CD14-positive monocyte (primary cell): ENCODE results near the gene ZNF408. TPM values are rescaled to one million over a fixed set of nuclear protein-coding genes. Genes with fewer than 3 reads are reported as not detected.
A peak's percentile ranks its signal among the peaks of the same experiment; 100 is the strongest.

Experiments
- DNase-seq, 3 donors: peaks; one replicate each; pipeline ENCODE4 v3.0.0-alpha.2; 2011 to 2022
- H2AFZ ChIP-seq: 2 replicates; pipeline ENCODE4 v1.6.0; 2012; ENCODE audit warnings: mild to moderate bottlenecking, low read depth, low read length, inconsistent platforms; ENCODE audit not compliant: insufficient read depth, poor library complexity, severe bottlenecking
- H3K27ac ChIP-seq, 2 donors: 1 replicate in 1 of 2; 2 replicates in 1 of 2; pipeline ENCODE4 v1.5.1; 2012 to 2013; ENCODE audit warnings: low read length in 2 of 2, control low read depth in 1 of 2, inconsistent platforms in 1 of 2, low read depth in 1 of 2, mild to moderate bottlenecking in 1 of 2
- H3K27me3 ChIP-seq, 2 donors: one replicate each; pipeline versions ENCODE4 v1.6.0 to v1.6.1; 2011 to 2013; ENCODE audit warnings: low read length in 2 of 2; ENCODE audit not compliant: control insufficient read depth in 2 of 2, insufficient read depth in 2 of 2
- H3K36me3 ChIP-seq, 2 donors: replicated peaks in 1 of 2; 1 replicate in 1 of 2; 2 replicates in 1 of 2; pipeline versions ENCODE4 v1.5.1 to v1.6.1; 2012 to 2013; ENCODE audit warnings: low read length in 2 of 2, control low read depth in 1 of 2, inconsistent platforms in 1 of 2, mild to moderate bottlenecking in 1 of 2; ENCODE audit not compliant: insufficient read depth in 2 of 2, control insufficient read depth in 1 of 2
- H3K4me1 ChIP-seq, 2 donors: 1 replicate in 1 of 2; 2 replicates in 1 of 2; pipeline versions ENCODE4 v1.5.1 to v1.6.1; 2012 to 2013; ENCODE audit warnings: low read length in 2 of 2, control low read depth in 1 of 2, inconsistent platforms in 1 of 2, mild to moderate bottlenecking in 1 of 2, moderate library complexity in 1 of 2; ENCODE audit not compliant: insufficient read depth in 2 of 2, control insufficient read depth in 1 of 2
- H3K4me2 ChIP-seq: replicated peaks from 2 replicates; pipeline ENCODE3; 2012; ENCODE audit warnings: low read length, moderate library complexity, mild to moderate bottlenecking; ENCODE audit not compliant: poor library complexity, severe bottlenecking; ENCODE audit errors: extremely low read depth
- H3K4me3 ChIP-seq, 3 experiments: fragments of 200-600 bp in 1 of 3; sonication (generic) in 1 of 3; replicated peaks in 1 of 3; 1 replicate in 2 of 3; 2 replicates in 1 of 3; pipeline ENCODE4 v1.5.1; 2011 to 2013; ENCODE audit warnings: low read length in 3 of 3, mild to moderate bottlenecking in 3 of 3, control low read depth in 2 of 3, low read depth in 2 of 3, inconsistent platforms in 1 of 3, moderate library complexity in 1 of 3
- H3K79me2 ChIP-seq: 2 replicates; pipeline ENCODE4 v1.6.0; 2012; ENCODE audit warnings: mild to moderate bottlenecking, control low read depth, inconsistent platforms, low read length, moderate library complexity; ENCODE audit not compliant: insufficient read depth
- H3K9ac ChIP-seq: 2 replicates; pipeline ENCODE4 v1.6.0; 2017; ENCODE audit warnings: low read length, mild to moderate bottlenecking; ENCODE audit not compliant: insufficient read depth, poor library complexity, severe bottlenecking
- H3K9me3 ChIP-seq, 2 donors: replicated peaks in 1 of 2; 1 replicate in 1 of 2; 2 replicates in 1 of 2; pipeline versions ENCODE4 v1.5.1 to v1.6.1; 2012 to 2013; ENCODE audit warnings: low read length in 2 of 2, control low read depth in 1 of 2; ENCODE audit not compliant: control insufficient read depth in 1 of 2, insufficient read depth in 1 of 2
- H4K20me1 ChIP-seq: 2 replicates; pipeline ENCODE4 v1.6.0; 2012; ENCODE audit warnings: mild to moderate bottlenecking, low read length, control low read depth, moderate library complexity; ENCODE audit not compliant: insufficient read depth
- H3K27ac Mint-ChIP-seq, 7 donors: one replicate each; pipeline ENCODE4 v1.8.0; 2020; ENCODE audit warnings: mild to moderate bottlenecking in 7 of 7, mixed read lengths in 7 of 7, moderate library complexity in 6 of 7, inconsistent platforms in 2 of 7
- H3K27me3 Mint-ChIP-seq, 3 donors: one replicate each; pipeline ENCODE4 v1.8.0; 2021 to 2022; ENCODE audit warnings: low read depth in 3 of 3, mild to moderate bottlenecking in 3 of 3, mixed read lengths in 3 of 3, moderate library complexity in 3 of 3, inconsistent platforms in 1 of 3
- H3K36me3 Mint-ChIP-seq, 2 donors: one replicate each; pipeline ENCODE4 v1.8.0; 2020; ENCODE audit warnings: mixed read lengths in 2 of 2, inconsistent platforms in 1 of 2, mild to moderate bottlenecking in 1 of 2
- H3K4me1 Mint-ChIP-seq: one replicate; pipeline ENCODE4 v1.8.0; 2020; ENCODE audit warnings: mild to moderate bottlenecking, mixed read lengths
- H3K4me3 Mint-ChIP-seq, 2 donors: one replicate each; pipeline ENCODE4 v1.8.0; 2020; ENCODE audit warnings: mild to moderate bottlenecking in 2 of 2, mixed read lengths in 2 of 2, moderate library complexity in 1 of 2
- H3K9me3 Mint-ChIP-seq, 7 donors: one replicate each; pipeline ENCODE4 v1.8.0; 2020 to 2022; ENCODE audit warnings: mixed read lengths in 7 of 7, mild to moderate bottlenecking in 6 of 7, moderate library complexity in 6 of 7, inconsistent platforms in 2 of 7
- WGBS: methylation state at CpG from one replicate; pipeline ENCODE4 v1.1.5; 2013; ENCODE audit warnings: missing lambda C conversion rate; ENCODE audit not compliant: insufficient coverage; 5-methylcytosine and 5-hydroxymethylcytosine counted together
- intact Hi-C, 2 donors: fragments of 100-400 bp; cut with micrococcal nuclease; formaldehyde crosslinking; loops; one replicate each; pipeline versions ENCODE4 v1.15.0 to v1.15.1; 2023
- polyA plus RNA-seq, 3 donors: library from polyadenylated mRNA; depleted of rRNA in 1 of 3; unstranded in 2 of 3; stranded (reverse) in 1 of 3; fragments of 300-500 nt in 2 of 3; fragments of >200 nt in 1 of 3; fragmentation: Illumina TruSeq in 2 of 3; gene quantifications; 1 replicate in 2 of 3; 2 replicates in 1 of 3; pipeline ENCODE4 v1.2.3, GENCODE V29; 2012 to 2021
- TF ChIP-seq, protein P1 (sequence below): fragments of 200-600 bp; IDR thresholded peaks from one replicate; pipeline ENCODE4 v1.8.0; 2022; ENCODE audit warnings: antibody characterized with exemption, mild to moderate bottlenecking

Gene ZNF408
- polyA plus RNA-seq, 3 donors, result 4.1 to 4.5 (median 4.2) TPM

DNA sequence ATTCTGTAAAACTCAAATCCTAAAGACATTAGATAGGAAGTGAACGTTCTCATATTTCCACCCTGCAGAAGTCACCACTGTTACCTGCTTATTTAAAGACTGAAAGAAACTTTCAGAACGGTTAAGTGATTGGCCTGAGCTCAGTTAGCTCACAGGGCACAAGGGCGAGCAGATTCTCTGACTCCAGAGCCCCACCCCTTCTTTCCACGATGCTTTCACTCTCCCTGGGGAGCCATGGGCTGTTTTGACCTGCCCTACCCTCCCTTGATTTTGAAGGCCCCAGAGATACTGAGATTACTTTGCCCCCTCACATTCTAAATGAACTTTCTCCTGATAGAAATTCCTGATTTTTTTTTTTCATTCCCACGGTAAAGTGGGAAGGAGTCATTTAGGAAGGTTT lies 34.3 kb upstream of the ZNF408 start:
- Mint-ChIP-seq H3K36me3 (peaks cover 75 to 88% of the 10 kb centered on the region in 2 donors), H3K9me3 (no peaks in the 10 kb centered on the region), H3K4me3 (no peak overlapping the region), H3K4me1 (peaks cover 22% of the 10 kb centered on the region), H3K27ac (peak overlapping the region in 3 of 7 donors; percentile 9 to 44 (median 29)), H3K27me3 (no peaks in the 10 kb centered on the region)
- Histone ChIP-seq H3K4me2 (no peak overlapping the region), H3K79me2 (peaks cover 40% of the 10 kb centered on the region), H3K27me3 (no peaks in the 10 kb centered on the region), H3K36me3 (peaks cover 72 to 83% of the 10 kb centered on the region in 2 donors), H3K4me3 (no peak overlapping the region), H4K20me1 (peaks cover 5% of the 10 kb centered on the region), H3K4me1 (peaks cover 19 to 22% of the 10 kb centered on the region in 2 donors), H3K9me3 (no peaks in the 10 kb centered on the region), H3K9ac (no peak overlapping the region), H3K27ac (peak overlapping the region in 1 of 2 donors; percentile 28), H2AFZ (no peak overlapping the region)
- intact Hi-C loops, result no loop called here
- WGBS, result 90% methylated on average over 2 of the region's 5 CpGs
- TF ChIP-seq, protein P1, sequence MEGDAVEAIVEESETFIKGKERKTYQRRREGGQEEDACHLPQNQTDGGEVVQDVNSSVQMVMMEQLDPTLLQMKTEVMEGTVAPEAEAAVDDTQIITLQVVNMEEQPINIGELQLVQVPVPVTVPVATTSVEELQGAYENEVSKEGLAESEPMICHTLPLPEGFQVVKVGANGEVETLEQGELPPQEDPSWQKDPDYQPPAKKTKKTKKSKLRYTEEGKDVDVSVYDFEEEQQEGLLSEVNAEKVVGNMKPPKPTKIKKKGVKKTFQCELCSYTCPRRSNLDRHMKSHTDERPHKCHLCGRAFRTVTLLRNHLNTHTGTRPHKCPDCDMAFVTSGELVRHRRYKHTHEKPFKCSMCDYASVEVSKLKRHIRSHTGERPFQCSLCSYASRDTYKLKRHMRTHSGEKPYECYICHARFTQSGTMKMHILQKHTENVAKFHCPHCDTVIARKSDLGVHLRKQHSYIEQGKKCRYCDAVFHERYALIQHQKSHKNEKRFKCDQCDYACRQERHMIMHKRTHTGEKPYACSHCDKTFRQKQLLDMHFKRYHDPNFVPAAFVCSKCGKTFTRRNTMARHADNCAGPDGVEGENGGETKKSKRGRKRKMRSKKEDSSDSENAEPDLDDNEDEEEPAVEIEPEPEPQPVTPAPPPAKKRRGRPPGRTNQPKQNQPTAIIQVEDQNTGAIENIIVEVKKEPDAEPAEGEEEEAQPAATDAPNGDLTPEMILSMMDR, result no peak
- no peak for DNase-seq

DNA sequence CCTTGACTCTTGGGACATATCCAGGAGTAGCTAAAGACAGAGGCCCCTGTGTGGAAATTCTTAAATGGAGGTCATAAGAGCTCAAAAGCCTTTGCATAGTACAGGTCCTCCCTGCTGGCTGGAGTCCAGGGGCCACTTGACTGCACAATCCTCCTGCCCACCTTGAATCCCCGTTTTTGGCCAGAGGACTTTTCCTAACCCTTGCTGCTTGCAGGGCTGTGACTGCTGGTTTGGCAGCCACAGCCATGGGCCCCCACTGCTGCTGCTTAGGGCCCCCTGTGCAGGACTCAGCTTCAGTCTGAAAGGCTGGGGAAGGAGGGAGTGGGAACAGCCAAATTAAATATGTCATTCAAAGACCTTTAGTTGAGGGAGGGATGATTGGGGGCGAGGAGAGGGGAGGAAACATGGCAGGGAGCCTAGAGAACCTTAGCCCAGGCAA lies 33.8 kb upstream of the ZNF408 start:
- TF ChIP-seq, protein P1, result no peak
- Histone ChIP-seq H3K4me2 (no peak overlapping the region), H3K9ac (no peak overlapping the region), H3K4me1 (peaks cover 25 to 27% of the 10 kb centered on the region in 2 donors), H2AFZ (no peak overlapping the region), H3K27ac (peak overlapping the region in 1 of 2 donors; percentile 28), H3K79me2 (peaks cover 42% of the 10 kb centered on the region), H3K27me3 (no peaks in the 10 kb centered on the region), H3K9me3 (no peaks in the 10 kb centered on the region), H3K4me3 (no peak overlapping the region), H3K36me3 (peaks cover 72 to 77% of the 10 kb centered on the region in 2 donors), H4K20me1 (peaks cover 5% of the 10 kb centered on the region)
- no peak for DNase-seq
- intact Hi-C loops, result no loop called here
- no peak overlapping the region for H3K4me3 Mint-ChIP-seq
- H3K27ac Mint-ChIP-seq, result peak overlapping the region in 3 of 7 donors; percentile 51 to 70 (median 56)
- no peaks in the 10 kb centered on the region for H3K27me3 Mint-ChIP-seq
- WGBS, result 92% methylated on average over 1 of the region's 2 CpGs
- H3K9me3 Mint-ChIP-seq, result no peaks in the 10 kb centered on the region
- peaks cover 28% of the 10 kb centered on the region for H3K4me1 Mint-ChIP-seq
- peaks cover 75 to 88% of the 10 kb centered on the region in 2 donors for H3K36me3 Mint-ChIP-seq
